ENCODE data around the gene PSTK.

PSTK gene

DNA sequence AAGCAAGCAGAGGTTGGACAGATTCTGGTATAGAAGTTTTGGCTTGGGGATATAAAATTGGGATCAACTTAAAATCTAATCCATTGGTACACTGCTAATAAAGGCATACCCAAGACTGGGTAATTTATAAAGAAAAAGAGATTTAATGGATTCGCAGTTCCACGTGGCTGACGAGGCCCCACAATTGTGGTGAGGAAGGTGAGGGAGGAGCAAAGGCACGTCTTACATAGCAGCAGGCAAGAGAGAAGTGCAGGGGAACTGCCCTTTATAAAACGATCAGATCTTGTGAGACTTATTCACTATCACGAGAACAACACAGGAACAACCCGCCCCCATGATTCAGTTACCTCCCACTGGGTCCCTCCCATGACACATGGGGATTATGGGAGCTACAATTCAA is 38.3 kb downstream of the PSTK start:
- no peak for TF ChIP-seq CTCF (conservative IDR thresholded peaks at IDR 0.05; ENCODE audit: low read depth, low read length)
- DNase-seq (ENCODE audit: low read depth): no peak
- no peak overlapping the region for H3K4me3 ChIP-seq (ENCODE audit: low read depth, low read length)

DNA sequence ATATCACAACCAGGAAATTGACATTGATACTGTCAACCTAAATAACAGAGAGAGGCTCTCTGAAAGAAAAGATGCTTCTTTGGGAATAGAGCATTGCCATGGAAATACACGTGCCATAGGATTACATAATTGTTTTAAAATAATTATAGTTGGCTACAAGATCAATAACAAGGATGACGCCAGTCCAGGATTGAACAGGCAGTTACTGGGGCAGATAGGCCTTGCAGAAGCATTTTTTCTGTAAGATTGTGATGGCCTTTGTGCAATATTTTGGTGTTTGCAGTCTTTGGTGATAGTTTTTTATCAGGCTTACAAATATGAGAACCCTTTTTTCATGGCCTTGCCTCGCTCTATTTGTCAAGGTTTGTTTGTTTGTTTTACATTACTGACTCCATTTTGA is 39.1 kb downstream of the PSTK start:
- DNase-seq (ENCODE audit: low read depth): no peak
- TF ChIP-seq CTCF (conservative IDR thresholded peaks at IDR 0.05; ENCODE audit: low read depth, low read length): no peak
- no peak overlapping the region for H3K4me3 ChIP-seq (ENCODE audit: low read depth, low read length)

DNA sequence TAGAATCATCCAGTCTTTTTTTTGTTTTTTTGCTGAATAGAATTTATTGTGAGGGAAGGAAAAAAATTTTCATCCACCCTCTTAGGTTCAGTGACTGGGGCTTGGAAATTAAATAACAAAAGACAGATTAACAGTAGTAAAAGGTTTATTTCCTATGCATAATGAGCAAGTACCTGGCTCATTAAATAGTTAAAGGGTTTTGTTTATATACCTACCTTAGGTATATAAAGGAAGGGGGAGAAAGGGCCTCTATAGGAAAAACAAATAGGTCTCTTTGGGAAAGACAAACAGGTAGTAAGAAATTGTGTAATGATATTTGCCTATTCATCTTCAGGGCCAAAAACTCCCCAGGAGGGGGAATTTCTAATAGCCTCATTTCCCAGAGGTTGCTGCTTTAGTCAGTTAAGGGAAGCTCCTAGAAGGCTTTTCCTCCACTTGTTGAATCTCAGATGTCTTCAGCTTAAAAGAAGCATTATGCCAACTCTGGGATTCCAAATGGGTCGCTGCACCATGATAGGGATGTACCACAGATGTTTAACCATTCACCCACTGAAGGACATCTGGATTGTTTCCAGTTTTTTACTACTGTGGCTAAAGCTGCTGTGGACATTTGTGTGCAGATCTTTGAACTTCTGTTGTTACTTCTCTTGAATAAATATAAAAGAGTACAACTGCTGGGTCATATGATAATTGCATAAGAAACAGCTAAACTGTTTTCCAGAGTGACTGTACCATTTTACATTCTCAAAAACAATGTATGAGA is 39.9 kb downstream of the PSTK start:
- H3K4me3 ChIP-seq (ENCODE audit: low read depth, low read length): no peak overlapping the region
- no peak for TF ChIP-seq CTCF (conservative IDR thresholded peaks at IDR 0.05; ENCODE audit: low read depth, low read length)
- DNase-seq (ENCODE audit: low read depth): no peak

DNA sequence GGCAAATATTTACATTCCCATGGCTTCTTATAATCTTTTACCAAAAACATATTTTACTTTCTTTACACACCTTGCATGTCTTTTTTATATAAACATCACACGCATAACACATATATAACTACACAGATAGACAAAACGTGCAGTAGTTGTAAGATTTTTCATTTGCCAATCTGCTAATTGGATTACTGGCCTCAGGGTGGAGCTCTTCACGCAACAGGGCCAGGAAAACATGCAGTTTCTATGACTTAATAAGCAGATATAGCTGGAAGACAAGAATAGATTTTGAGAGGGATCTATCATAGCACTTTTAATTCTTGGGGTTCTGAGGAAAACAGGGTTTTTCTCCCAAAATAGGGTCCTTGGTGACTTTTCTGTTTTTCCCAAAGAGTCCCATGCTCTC is 41.3 kb downstream of the PSTK start:
- peak; percentile 70 for TF ChIP-seq CTCF (conservative IDR thresholded peaks at IDR 0.05; ENCODE audit: low read depth, low read length)
- DNase-seq (ENCODE audit: low read depth): peak; percentile 53

DNA sequence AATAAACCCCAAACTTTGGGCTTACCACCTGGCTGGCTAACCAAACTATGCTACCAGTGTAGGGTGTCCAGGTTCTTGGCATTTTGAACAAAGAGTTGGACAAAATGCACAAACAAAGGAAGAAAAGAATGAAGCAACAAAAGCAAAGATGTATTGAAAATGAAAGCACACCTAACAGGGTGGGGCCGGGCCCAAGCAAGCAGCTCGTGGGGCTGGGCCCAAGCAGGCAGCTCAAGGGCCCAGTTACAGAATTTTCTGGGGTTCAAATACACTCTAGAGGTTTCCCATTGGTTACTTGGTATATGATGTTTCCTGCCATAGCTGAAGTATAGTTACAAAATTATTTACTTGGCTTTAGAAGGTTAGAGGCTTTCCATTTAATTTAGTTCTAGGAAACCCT is 44.3 kb downstream of the PSTK start:
- no peak for DNase-seq (ENCODE audit: low read depth)
- H3K4me3 ChIP-seq (ENCODE audit: low read depth, low read length): no peak overlapping the region
- no peak for TF ChIP-seq CTCF (conservative IDR thresholded peaks at IDR 0.05; ENCODE audit: low read depth, low read length)

More for the DNA sequence above, 41.3 kb downstream of the PSTK start:
- no peak overlapping the region for H3K4me3 ChIP-seq (ENCODE audit: low read depth, low read length)

DNA sequence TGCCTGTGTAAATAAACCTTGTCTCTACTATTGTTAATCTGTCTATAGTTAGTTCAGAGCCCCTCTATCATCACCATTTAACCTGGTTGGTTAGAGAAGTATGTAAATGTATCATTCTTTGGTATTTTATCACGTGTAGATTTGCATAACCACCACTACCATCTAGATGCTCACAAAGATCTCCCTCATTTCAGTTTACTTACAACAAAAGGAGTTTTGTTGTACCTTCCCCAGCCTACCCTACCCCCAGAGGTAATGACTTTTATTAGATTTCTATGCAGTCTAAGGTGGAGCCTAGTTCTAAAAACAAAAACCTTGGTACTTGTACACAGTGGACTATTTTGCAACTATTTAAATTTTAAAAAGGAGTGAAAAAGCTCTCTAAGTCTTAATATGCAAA is 46.1 kb downstream of the PSTK start:
- TF ChIP-seq CTCF (conservative IDR thresholded peaks at IDR 0.05; ENCODE audit: low read depth, low read length): no peak
- no peak overlapping the region for H3K4me3 ChIP-seq (ENCODE audit: low read depth, low read length)
- no peak for DNase-seq (ENCODE audit: low read depth)

GRCh38 chr10:123027861-123028260 is 47.7 kb downstream of the PSTK start:
- TF ChIP-seq CTCF (conservative IDR thresholded peaks at IDR 0.05; ENCODE audit: low read depth, low read length): no peak
- no peak overlapping the region for H3K4me3 ChIP-seq (ENCODE audit: low read depth, low read length)
- no peak for DNase-seq (ENCODE audit: low read depth)

All from choroid plexus epithelial cell (primary cell).